GM18861 (cell line): ENCODE measurements around the gene GLTP.
"Not testable (repeated sequence)": the region's sequence is repeated elsewhere in the genome, so short reads cannot be mapped to it uniquely, and the experiment has no call there.

Experiments used
- ATAC-seq: cut with Tn5 transposase; IDR thresholded peaks from one replicate; pipeline ENCODE4 v1.9.1; 2021; ENCODE audit not compliant: unreplicated experiment

The GLTP gene

GRCh38 chr12:109880043-109880931 is at the start of gene GLTP:
Gene GLTP (minus strand): TSS chr12:109880541. CDS start chr12:109880374, 167 bp downstream.
- ATAC-seq = peak; percentile 92

- ATAC-seq = not testable (repeated sequence)
Measured at GRCh38 chr12:109929326-109929725, 49.0 kb upstream of the GLTP start.

GRCh38 chr12:109928058-109928656 is 47.8 kb upstream of the GLTP start:
- ATAC-seq = no peak

- no peak for ATAC-seq
Measured at GRCh38 chr12:109927622-109928021, 47.3 kb upstream of the GLTP start.

- no peak for ATAC-seq
Measured at GRCh38 chr12:109926488-109927210, 46.3 kb upstream of the GLTP start.

GRCh38 chr12:109926016-109926415 is 45.7 kb upstream of the GLTP start:
- no peak for ATAC-seq

GRCh38 chr12:109925185-109925840 is 45.0 kb upstream of the GLTP start:
- no peak for ATAC-seq

- no peak for ATAC-seq
Measured at GRCh38 chr12:109923481-109924245, 43.3 kb upstream of the GLTP start.

GRCh38 chr12:109923038-109923437 is 42.7 kb upstream of the GLTP start:
- no peak for ATAC-seq

GRCh38 chr12:109921982-109922381 is 41.6 kb upstream of the GLTP start:
- ATAC-seq = no peak

GRCh38 chr12:109920261-109920780 is 40.0 kb upstream of the GLTP start:
- ATAC-seq = no peak

GRCh38 chr12:109919456-109919855 is 39.1 kb upstream of the GLTP start:
- ATAC-seq = no peak

GRCh38 chr12:109916045-109916444 is 35.7 kb upstream of the GLTP start:
- ATAC-seq = no peak

- no peak for ATAC-seq
Measured at GRCh38 chr12:109915171-109916040, 35.1 kb upstream of the GLTP start.

- ATAC-seq = no peak
Measured at GRCh38 chr12:109914461-109914860, 34.1 kb upstream of the GLTP start.

- no peak for ATAC-seq
Measured at GRCh38 chr12:109912855-109913321, 32.5 kb upstream of the GLTP start.

- no peak for ATAC-seq
Measured at GRCh38 chr12:109910969-109911348, 30.6 kb upstream of the GLTP start.

GRCh38 chr12:109910254-109910968 is 30.1 kb upstream of the GLTP start:
- ATAC-seq = no peak
